ENCODE results near the gene MORN2.

Gene MORN2

DNA sequence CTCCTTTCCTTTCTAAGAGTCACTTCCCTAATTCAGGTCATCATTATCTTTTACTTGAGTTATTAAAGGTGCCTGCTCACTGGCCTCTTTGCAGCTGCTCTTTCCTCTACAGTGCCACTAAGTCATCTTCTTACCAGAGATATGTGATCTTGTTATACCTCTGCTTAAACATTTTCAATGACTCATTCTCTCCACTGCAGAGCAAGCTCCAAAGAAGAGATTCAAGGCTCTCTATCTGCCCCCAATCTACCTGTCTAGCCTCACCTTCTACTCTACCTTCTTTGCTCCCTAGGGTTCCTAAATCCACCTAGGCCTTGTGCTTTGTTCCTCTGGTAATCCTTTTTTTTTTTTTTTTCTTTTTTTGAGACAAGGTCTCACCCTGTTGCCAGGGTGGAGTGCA lies 17.0 kb downstream of the MORN2 start:
- no peak for DNase-seq

DNA sequence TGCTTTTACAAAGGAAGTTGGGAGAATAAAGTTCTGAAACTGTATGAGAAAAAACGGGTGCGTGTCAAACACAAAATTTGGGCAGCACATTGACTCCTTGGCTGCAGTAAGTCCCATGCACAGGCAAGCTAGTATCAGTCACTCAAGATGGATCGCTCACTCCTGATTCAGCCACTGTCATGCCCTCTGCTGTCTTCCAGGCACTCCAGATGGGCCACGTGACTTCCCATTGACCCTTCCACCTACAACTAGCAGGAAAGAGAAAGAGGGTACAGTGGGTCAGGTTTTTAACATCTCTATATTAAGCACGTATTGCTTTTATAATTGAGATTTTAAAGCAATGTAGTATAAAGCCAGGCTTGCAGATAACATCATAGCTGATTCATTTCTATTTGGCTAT lies 22.5 kb downstream of the MORN2 start:
- DNase-seq: no peak

DNA sequence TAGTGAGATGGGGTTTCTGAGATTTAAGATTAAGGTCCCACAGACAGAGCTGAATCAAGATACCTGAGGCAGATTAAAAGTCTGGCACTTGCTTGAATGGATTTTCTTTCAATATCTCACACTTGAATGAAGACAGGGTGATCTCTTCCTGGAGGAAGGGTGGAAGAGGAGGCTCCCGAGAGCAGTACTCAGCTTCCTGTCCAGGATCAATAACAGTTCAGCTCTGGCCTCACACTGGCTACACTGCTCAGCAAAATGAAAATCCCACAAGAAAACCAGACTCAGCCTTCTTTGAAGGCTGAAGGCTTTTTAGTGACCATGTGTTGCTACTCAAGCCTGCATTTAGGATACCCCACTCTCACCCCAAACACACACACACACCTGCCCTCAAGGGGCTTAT lies 24.9 kb downstream of the MORN2 start:
- DNase-seq: no peak

DNA sequence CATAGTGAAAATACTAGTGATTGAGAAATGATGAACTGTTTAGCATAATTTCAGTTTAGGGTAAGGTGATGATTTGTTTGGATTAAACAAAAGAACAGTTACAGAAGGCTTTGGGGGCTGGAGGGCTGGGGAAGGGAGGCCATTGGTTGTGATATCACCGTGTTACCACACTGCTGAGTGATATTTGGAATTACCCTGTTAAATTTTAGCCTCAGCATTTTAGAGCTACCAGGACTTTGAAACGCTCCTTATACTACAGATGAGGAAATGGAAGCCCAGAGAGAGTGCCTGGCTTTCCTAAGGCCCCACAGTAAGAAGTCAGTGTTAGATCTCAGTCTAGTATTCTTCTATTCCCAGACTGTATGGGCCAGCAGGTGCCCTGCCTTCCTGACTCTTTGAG lies 29.5 kb downstream of the MORN2 start:
- DNase-seq: no peak

DNA sequence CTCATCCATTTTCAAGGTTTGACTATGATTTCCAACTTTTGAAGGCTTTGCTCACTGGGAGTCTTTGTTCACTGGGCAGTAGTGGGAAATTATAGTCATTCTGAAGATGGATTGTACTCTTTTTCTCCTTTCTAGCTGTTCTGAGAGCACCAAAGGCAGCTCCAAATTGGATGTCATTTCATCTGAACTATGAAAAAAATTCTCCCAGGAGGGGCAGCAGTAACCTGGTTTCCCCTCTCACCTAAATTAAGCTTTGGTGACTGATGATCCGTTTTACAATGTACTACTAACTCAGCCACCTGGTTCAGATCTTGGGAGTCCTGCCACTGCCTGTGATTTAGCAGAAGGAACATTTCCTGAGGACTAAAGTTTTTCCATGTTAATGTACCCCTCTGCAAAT lies 31.5 kb downstream of the MORN2 start:
- no peak for DNase-seq

DNA sequence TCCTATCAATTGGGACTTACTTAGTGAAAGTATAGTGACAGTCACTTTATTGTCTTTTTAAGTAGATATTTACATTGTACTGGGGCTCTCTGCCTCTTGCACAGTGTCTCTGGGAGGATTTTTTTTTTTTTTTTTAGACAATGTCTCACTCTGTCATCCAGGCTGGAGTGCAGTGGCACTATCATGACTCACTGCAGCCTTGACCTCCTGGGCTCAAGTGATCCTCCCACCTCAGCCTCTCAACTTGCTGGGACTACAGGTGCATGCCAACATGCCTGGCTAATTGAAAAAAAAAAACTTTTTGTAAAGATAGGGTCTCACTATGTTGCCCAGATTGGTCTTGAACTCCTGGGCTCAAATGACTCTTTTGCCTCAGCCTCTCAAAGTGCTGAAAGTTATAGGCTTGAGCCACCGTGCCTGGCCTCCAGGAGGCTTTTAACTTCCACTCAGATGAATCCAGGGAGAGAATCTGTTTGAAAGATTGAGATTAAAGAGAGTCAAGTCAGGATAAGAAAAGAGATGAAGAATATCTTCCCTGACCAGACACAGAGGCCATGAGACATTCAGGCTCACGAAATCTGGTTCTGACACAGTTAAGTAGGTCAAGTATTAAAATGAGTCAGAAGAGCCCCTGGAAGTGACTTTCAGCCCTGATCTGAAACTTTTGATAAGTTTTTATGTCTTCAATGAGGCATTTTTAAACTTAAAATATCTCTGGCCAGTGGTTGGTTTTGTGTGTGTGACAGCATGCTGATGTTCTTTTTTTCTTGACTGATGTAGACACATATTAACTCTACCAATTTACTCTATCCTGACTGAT lies 32.2 kb downstream of the MORN2 start:
- no peak for DNase-seq

DNA sequence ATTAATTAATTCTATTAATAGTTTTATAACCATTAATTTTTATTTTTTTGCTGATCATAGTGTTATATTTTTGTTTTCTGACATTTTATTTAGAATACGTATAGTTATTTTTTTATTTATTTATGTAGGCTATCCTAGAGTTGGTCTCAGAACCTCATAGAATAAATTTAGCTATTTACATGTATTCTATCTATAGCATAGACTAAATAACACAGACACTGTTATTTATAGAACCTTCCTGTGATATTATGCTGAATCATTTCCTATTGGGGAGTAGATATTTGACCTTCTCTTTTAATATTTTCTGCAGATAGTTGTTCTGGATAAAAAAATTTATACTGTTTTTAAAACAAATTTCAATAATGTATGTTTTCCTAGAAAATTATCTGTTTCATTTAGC lies 34.1 kb downstream of the MORN2 start:
- no peak for DNase-seq

DNA sequence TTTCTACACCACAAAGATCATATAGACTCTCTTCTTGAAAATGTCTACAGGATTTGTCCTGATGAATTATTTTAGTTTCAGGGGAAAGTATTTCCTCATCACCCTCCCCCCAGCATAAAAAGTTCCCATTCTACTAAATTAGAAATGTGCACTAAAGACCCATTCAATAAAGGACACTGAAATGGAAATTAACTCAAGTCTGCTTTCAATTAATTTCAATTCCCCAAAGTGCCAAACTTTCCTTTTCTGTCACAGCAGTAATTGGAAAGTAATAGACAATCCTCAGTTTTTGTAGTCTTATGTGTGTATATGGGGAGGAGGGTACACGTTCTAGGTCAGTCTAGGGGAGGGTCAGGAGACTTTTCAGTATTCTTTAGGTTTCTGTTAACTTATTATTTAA lies 35.4 kb downstream of the MORN2 start:
- DNase-seq: no peak

DNA sequence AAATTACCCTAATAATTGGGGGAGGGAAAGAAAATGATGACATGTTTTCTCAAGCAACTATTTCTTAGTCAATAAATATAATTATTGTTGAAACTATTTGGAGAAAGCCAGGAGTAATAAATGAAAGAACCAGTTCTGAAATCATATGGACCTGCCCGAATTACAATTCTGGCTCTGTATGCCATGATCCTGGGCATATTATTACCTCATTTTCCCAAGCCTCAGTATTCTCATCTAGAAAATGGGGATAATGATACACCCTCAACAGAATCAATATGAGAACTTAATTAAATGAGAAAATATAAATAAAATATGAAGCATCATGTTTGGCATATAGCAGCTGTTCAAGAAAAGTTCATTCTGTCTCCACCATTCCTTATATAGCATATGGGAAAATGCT lies 36.8 kb downstream of the MORN2 start:
- DNase-seq: no peak

DNA sequence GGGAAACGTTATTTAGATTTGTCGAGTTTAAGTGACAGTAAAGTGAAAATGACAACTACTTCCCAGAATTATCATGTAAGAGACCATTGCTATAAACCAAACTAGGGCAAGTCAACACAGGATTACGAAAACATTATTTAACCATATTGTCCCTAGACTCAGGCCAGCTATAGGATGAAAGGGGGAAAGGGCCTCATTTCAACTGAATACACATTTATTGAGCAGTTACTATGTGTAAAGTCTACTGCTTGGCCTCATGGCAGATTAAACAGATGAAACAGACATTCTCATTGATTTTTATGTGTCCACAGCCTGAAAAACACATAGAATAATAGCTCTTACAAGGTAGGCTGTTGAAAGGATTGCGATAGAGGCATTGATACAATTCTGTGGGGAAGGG lies 46.6 kb downstream of the MORN2 start:
- no peak for DNase-seq

DNA sequence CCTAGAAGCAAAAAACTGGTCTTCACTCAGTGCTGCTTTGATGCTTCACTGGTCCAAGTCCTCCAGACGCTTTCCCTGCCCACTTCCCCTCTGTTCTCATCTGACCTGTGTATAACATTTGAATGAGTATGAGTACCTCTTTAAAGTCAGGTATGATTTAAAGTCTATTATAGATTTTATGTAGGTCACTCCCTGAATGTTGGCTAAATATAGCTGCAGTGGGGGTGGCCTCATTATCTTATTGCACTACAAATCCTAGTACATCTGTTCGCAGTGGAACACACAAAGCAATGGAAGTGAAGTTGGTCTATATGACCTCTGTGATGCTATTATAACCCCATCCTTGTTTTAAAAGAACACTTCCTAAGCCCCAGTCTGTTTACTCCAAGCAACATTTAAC lies 47.1 kb downstream of the MORN2 start:
- no peak for DNase-seq

DNA sequence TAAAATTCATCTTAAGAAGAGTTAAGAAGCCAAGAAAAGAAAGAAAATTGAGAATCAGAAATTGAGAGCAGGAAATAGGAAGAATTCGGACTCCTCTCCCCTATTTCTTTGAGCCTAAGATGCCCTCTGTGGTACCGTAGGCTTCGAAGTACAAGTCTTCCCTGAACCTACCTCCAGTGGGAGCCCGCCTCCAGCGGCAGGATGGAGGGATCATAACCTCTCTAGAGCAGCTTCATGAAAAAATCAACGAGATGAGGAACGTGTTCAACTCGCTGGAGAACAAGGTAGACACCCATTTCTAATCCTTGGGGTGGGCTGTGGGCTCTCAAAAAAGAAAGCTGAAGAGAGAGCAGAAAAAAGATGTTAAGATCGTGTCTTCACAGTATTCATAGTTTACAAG lies 50.2 kb downstream of the MORN2 start:
- no peak for DNase-seq

DNA sequence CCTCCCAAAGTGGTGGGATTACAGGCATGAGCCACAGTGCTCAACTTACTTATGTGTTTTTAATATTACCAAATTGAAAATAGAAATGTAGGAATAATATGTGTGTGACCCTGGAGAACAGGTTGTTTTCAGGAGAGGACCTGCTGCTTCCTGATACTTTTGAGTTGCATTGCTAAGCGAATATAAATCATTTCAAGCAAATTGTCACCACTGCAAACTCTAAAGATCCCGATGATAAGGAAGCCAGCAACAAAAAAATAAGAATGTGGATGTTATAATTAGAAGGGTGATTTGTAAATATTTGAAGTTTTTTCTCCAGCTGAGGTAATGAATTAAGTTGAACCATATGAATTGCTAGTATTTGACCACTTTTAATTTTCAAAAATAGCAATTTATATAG lies 54.8 kb downstream of the MORN2 start:
- DNase-seq: no peak

All from NK-92 treated with Interleukin-12 subunit alpha and Interleukin-12 subunit beta, amount 100 ng/mL, for 24 hours (cell line).